GM18519 (cell line): ENCODE results near the gene COL6A3.
"Not testable (repeated sequence)": the region's sequence is repeated elsewhere in the genome, so short reads cannot be mapped to it uniquely, and the experiment has no call there.

Experiments used
- ATAC-seq: cut with Tn5 transposase; IDR thresholded peaks from one replicate; pipeline ENCODE4 v1.9.1; 2021; ENCODE audit warnings: mild to moderate bottlenecking, moderate library complexity; ENCODE audit not compliant: unreplicated experiment, low FRiP score

The COL6A3 gene

GRCh38 chr2:237391140-237391539 lies 22.8 kb downstream of the COL6A3 start:
- no peak for ATAC-seq

DNA sequence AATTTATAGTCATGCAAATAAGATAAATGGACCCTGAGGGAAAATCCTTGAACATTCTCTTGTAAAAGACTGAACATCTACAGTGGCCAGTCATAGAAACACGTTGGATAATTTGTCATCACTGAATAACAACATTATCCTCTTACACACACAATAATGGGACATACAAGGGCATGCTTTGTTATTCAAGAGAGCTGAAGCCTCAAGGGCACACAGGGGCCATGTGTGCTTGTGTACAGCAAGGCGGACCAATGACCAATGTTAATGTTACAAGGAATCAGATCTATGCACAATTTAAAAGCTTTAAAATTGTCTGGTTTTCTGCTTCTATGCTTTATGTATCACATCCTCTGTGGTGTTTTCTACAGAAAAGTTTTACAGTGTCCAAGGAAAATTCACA lies 23.7 kb downstream of the COL6A3 start:
- ATAC-seq: no peak

- no peak for ATAC-seq
These were observed 24.1 kb downstream of the COL6A3 start for GRCh38 chr2:237389831-237390230.

GRCh38 chr2:237388036-237388435 lies 25.9 kb downstream of the COL6A3 start:
- ATAC-seq: no peak

GRCh38 chr2:237384672-237385020 lies 29.3 kb downstream of the COL6A3 start:
- ATAC-seq: no peak

DNA sequence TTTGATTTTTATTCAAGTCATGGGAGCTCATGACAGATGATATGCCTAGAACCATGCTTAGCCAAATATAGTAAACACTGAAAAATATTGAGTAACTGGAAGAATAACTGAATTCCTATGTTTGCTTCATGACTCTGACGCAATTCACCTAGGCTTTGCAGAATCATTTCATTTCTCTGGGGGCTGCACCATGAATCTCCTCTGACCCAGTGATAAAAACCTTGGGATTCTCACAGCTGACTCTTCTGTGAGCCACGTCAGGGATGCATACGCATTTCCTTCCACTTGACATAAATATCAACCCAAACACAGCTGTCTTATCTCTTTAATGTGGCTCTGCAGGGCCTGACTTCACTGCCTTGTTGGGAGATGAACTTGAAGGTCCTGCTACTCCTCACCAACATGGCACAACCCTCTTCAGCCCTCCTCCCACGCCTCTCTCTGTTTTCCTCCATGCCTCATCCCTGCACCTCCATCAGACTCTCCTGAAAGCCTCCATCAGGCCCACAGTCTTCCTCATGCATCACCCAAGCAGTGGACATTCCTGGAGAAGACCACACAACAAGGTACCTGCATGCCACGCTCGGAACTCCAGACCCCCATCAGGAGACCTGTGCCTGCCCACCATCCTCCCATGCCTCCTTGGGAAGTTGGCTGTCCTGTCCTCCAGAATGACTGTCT lies 29.8 kb downstream of the COL6A3 start:
- no peak for ATAC-seq

- ATAC-seq: no peak
These were observed 33.2 kb downstream of the COL6A3 start for GRCh38 chr2:237380768-237381167.

DNA sequence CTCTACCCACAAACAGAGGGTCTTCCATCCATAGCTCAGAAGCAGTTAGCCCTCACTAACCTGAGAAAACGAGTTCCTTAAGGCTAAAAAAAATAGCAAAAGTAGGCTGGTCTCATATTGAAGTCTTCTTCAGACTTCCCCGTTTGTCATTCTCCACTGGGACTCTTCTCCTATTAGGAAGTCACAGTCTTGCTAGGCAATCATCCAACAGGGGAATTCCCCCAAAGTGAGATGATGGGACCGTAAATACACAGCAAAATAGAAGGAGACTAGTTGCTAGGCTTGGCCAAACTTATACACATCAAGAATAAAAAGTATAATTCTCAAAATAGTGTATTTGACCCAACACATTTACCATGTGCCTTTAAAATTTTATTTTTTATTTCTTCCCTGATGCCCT lies 34.3 kb downstream of the COL6A3 start:
- no peak for ATAC-seq

- ATAC-seq: no peak
These were observed 35.3 kb downstream of the COL6A3 start for GRCh38 chr2:237378650-237379049.

DNA sequence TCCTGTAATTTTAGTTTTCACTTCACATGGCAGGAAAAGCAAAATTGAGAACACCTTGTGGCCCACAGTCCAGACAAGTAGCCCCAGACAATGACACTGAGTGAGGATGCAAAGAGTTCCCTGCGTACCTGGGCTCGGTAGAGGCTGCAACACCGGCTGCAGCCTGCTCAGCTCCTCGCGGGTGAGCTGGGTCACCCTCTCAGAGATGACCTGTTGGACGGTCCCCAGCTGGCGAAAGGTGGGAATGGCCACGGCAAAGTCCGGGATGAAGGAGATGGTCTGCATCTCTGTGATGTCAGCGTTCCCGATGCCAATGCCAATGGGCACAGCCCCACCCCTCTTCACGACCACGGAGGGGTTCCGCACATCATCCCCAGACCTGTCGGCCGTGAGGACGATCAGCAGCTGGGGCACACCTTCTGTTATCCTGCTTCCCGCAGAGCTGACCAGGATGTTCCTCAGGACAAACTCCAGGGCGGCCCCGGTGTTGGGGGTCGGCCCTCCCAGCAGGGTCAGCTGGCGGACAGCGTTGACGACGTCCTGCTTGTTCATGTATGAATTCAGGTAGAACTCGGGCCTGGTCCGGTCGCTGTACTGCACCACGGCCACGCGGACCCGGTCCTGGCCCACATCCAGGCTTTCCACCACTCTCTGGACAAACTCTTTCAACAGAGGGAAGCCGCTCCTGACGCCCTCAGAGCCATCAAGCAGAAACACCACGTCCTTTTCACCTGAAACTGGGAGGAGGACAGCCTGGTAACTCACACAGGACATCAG lies 39.5 kb downstream of the COL6A3 start:
- no peak for ATAC-seq

DNA sequence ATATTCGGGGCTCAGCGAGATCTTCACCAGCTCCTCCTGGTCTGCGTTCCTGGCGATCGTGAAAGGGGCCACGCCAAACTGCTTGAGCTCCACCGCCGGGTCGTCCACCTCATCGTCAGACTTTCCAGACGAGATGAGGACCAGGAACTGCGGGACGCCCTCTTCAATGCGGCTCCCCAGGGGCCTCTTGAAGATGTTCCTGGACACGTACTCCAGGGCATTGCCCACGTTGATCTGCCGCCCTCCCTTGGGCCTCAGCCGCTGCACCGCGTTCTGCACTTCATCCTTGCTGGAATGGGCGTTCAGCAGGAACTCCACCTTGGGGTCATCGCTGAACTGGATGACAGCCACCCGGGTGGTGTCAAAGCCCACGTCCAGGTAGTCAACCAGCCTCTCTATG lies 42.1 kb downstream of the COL6A3 start:
- no peak for ATAC-seq

GRCh38 chr2:237365671-237366070 lies 48.3 kb downstream of the COL6A3 start:
- ATAC-seq: no peak

DNA sequence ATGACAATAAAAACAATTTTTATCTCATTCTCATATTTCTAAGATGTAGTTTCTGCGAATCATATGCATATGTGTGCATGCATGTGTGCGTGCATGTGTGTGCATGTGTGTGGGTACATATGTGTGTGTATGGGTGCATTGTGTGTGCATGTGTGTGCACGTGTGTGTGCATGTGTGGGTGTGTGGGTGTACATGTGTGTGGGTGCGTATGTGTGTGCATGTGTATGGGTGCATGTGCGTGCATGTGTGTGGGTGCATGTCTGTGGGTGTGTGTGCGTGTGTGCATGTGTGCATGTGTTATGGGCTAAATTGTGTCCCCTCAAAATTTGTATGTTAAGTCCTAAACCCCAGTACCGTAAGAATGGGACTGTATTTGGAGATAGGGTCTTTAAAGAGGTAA lies 49.3 kb downstream of the COL6A3 start:
- no peak for ATAC-seq

GRCh38 chr2:237361194-237362004 lies 52.6 kb downstream of the COL6A3 start:
- ATAC-seq: no peak

- ATAC-seq: no peak
These were observed 53.8 kb downstream of the COL6A3 start for GRCh38 chr2:237359894-237360780.

DNA sequence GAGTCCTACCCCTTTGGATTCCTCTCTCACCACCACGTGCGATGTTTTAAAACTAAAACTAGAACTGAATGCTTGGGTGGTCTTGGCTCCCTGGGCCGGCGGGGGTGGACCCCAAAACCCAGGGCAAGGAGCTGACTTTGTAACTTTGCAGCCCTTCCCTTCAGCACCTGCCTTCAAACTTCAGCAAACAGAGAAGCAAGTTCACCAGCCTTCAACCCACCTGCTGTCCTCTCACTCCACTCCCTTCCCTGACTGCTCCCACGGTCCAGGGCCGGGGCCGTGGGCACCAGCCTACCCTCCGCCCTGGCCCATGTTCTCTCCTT lies 54.5 kb downstream of the COL6A3 start:
- no peak for ATAC-seq

- no peak for ATAC-seq
These were observed 55.0 kb downstream of the COL6A3 start for GRCh38 chr2:237358721-237359517.

- no peak for ATAC-seq
These were observed 58.3 kb downstream of the COL6A3 start for GRCh38 chr2:237355701-237356100.

- no peak for ATAC-seq
These were observed 59.1 kb downstream of the COL6A3 start for GRCh38 chr2:237354892-237355291.

DNA sequence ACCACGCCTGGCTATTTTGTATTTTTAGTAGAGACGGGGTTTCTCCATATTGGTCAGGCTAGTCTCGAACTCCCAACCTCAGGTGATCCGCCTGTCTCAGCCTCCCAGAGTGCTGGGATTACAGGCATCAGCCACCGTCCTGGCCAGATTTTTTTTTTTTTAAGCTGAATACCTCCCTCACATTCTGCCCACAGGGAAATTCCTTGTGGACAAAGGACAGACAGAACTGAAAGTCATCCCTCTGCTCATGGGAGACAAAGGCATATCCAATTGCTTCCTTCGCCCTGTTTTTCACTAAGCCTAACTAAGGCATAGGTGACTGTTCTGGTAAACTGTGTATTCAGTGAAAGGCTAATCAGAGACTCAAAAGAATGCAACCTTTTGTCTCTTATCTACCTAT lies 59.8 kb downstream of the COL6A3 start:
- not testable (repeated sequence) for ATAC-seq
